HEK293T (cell line): Measurements from ENCODE around the gene ZNF394.

Experiments used
- CTBP1 ChIP-seq: fragments of 450-650 bp; IDR thresholded peaks from 2 replicates; pipeline ENCODE4 v1.6.1; 2016; ENCODE audit warnings: borderline replicate concordance
- FOXA1 ChIP-seq: fragments of 450-650 bp; IDR thresholded peaks from 2 replicates; pipeline ENCODE4 v1.6.1; 2016; ENCODE audit warnings: mild to moderate bottlenecking
- L3MBTL2 ChIP-seq: fragments of 450-650 bp; conservative IDR thresholded peaks from 2 replicates; pipeline ENCODE4 v1.6.1; 2016; ENCODE audit warnings: mild to moderate bottlenecking
- TARDBP ChIP-seq: fragments of 450-650 bp; IDR thresholded peaks from 2 replicates; pipeline ENCODE4 v1.6.1; 2016

GRCh38 chr7:99465421-99465768 is 34.7 kb downstream of the ZNF394 start:
- TF ChIP-seq L3MBTL2 (no peak), CTBP1 (no peak), FOXA1 (no peak), TARDBP (no peak)
